HG03460 (cell line): ENCODE data around the gene MSH2.
"Not testable (repeated sequence)": the region's sequence is repeated elsewhere in the genome, so short reads cannot be mapped to it uniquely, and the experiment has no call there.

Experiments
- ATAC-seq: cut with Tn5 transposase; IDR thresholded peaks from one replicate; pipeline ENCODE4 v1.9.1; 2021; ENCODE audit not compliant: unreplicated experiment

The MSH2 gene

GRCh38 chr2:47406649-47407330, 3.8 kb downstream of the MSH2 start:
- not testable (repeated sequence) for ATAC-seq

- not testable (repeated sequence) for ATAC-seq
Measured at GRCh38 chr2:47407976-47408375, 5.0 kb downstream of the MSH2 start.

GRCh38 chr2:47414682-47415458, 11.9 kb downstream of the MSH2 start:
- ATAC-seq = no peak

DNA sequence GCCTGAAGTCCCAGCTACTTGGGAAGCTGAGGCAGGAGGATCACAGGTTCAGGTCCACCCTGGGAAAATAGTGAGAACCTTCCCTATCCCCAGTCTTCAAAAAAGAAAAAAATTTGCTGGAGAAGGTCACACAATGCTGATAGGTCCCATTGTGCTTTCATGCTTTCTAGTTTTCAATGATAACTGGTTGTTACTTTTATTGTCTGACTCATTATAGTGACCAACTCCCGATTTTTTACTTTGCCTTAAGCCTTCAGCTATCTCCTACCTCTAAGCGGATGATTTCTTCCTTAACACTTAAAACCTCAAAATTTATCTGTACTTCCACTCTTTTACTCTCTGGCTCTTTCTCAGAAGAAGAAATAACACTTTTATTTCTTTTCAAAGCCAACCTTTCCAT, 17.3 kb downstream of the MSH2 start:
- no peak for ATAC-seq

DNA sequence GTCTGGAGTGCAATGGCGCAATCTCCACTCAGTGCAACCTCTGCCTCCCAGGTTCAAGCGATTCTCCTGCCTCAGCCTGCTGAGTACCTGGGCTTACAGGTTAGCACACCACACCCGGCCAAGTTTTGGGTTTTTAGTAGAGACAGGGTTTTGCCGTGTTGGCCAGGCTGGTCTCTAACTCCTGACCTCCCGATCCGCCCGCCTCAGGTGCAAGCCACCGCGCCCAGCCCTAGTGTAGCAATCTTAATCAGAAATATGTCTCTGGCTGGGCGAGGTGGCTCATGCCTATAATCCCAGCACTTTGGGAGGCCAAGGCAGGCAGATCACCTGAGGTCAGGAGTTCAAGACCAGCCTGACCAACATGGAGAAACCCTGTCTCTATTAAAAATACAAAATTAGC, 17.7 kb downstream of the MSH2 start:
- ATAC-seq = not testable (repeated sequence)

- no peak for ATAC-seq
Measured at GRCh38 chr2:47422016-47422415, 19.1 kb downstream of the MSH2 start.

DNA sequence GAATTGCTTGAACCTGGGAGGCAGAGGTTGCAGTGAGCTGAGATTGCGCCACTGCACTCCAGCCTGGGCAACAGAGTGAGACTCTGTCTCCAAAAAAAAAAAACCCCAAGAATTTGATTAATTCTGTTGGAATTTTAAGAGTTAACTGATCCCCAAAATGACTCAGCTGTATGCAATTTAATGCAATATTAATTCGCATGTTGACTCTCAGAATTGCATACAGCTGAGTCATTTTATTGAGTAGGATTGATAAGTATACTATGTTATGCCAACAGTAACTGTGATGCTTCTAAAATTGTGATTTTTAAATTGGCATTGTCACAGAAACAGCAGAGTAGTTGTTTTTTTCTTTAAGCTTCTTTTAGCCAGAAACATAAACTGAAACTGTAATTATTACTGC, 19.6 kb downstream of the MSH2 start:
- ATAC-seq = no peak

- no peak for ATAC-seq
Measured at GRCh38 chr2:47426786-47427185, 23.8 kb downstream of the MSH2 start.

DNA sequence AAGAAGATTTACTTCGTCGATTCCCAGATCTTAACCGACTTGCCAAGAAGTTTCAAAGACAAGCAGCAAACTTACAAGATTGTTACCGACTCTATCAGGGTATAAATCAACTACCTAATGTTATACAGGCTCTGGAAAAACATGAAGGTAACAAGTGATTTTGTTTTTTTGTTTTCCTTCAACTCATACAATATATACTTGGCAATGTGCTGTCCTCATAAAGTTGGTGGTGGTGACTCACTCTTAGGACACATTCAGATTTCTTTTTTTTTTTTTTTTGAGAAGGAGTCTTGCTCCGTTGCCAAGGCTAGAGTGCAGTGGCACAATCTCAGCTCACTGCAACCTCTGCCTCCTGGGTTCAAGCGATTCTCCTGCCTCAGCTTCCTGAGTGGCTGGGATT, 26.8 kb downstream of the MSH2 start:
- no peak for ATAC-seq

GRCh38 chr2:47433006-47433405, 30.1 kb downstream of the MSH2 start:
- not testable (repeated sequence) for ATAC-seq

GRCh38 chr2:47433445-47433844, 30.5 kb downstream of the MSH2 start:
- ATAC-seq = not testable (repeated sequence)

DNA sequence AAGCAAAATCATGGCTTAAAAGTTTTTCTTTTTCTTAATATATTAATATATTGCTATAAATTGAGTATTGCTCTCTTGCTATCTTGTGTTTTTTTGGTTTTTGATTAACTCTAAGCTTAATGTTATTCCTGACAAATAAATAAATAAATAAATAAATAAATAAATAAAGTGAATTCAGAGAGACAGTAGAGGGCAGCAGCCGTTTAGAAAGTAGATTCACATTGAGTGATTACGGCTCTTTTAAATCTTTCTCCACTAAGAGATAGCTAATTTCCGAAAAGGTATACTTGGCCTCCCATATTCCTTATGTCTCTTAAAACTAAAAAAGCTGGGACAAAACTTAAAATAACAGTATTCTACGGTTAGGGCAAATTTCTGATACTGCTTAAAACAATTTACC, 34.3 kb downstream of the MSH2 start:
- no peak for ATAC-seq

- no peak for ATAC-seq
Measured at GRCh38 chr2:47438106-47438505, 35.1 kb downstream of the MSH2 start.

DNA sequence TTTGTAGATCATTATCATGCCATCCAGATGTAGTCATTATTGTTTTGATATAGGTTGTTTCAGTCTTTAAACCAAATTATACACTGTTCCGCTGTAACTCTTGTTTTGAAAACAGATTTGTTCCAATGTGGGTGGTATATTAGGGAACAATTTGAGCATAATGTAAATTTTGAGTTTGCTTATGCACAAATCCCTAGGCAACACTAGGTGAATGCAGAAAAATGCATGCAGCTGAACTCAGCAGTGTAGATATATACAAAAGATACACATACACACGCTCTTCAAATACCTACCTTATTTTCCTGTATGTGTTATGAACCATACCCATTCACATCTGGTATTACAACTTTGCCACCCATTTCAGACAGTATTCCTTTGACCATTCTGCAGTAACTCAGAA, 35.8 kb downstream of the MSH2 start:
- no peak for ATAC-seq

DNA sequence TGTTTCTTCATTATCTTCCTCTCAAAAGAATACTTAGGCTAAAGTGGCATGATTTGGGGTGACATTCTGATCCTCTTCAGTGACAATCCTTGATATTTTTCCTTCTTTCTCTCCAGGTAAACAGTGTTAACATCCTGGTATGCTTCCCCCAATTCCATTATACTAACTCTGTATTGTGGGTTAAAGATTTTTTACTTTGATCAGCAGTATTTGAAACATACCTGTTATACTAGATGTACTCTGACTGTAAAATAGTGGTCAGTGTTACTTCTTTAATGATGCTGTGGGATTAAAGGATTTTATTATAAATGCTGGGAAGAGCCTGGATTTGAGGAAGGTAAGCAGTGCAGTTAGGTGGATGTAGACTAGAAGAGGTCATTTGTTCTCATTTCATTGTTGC, 48.8 kb downstream of the MSH2 start:
- ATAC-seq = no peak

- no peak for ATAC-seq
Measured at GRCh38 chr2:47452761-47453160, 49.8 kb downstream of the MSH2 start.

DNA sequence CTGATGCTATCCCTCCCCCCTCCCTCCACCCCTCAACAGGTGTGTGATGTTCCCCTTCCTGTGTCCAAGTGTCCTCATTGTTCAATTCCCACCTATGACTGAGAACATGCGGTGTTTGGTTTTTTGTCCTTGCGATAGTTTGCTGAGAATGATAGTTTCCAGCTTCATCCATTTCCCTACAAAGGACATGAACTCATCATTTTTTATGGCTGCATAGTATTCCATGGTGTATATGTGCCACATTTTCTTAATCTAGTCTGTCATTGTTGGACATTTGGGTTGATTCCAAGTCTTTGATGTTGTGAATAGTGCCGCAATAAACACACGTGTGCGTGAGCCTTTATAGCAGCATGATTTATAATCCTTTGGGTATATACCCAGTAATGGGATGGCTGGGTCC, 51.9 kb downstream of the MSH2 start:
- ATAC-seq = not testable (repeated sequence)

GRCh38 chr2:47455411-47455810, 52.5 kb downstream of the MSH2 start:
- ATAC-seq = no peak

DNA sequence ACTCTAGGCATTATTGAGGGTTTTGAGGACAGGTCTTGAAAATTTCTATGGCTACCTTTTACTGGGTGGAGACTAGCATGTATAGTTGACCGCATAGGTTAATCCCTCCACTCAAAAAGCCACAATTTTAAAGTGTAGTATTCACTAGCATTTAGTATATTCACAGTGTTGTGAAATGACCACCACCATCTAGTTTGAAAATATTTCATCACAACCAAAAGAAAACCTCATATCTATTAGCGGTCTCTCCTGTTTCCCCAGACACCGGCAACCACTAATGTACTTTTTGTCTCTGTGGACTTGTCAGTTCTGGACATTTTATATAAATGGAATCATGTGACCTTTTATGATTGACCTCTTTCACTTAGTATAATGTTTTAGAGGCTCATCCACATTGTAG, 53.9 kb downstream of the MSH2 start:
- ATAC-seq = no peak

DNA sequence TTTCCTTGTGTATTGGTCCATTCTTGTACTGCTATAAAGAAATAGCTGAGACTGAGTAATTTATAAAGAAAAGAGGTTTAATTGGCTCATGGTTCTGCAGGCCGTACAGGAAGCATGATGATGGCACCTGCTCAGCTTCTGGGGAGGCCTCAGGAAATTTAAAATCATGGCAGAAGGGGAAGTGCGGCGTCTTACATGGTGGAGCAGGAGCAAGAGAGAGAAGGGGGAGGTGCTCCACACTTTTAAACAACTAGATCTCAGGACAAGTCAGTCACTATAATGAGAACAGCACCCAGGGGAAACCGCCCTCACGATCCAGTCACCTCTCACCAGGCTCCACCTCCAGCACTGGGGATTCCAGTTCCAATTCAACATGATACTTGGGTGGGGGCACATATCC, 54.3 kb downstream of the MSH2 start:
- no peak for ATAC-seq

DNA sequence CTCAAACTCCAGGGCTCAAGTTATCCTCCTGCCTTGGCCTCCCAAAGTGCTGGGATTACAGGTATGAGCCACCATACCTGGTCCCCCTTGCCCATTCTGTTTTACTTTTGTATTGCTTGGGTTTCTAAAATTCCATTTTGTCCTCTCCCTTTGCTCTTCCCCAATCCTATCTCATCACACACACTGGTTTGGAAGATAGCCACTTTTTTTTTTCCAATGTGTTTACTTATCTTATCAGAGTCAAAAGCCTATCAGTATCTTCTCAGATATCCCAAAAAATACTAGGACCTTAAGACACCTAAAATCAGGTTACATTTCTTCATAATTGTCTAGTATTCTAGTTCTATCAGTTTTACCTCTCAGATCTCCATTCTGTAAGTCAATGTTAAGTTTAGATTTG, 56.1 kb downstream of the MSH2 start:
- ATAC-seq = no peak

GRCh38 chr2:47460766-47461165, 57.8 kb downstream of the MSH2 start:
- ATAC-seq = no peak
